Measurements from ENCODE around the gene TP53BP1.

Gene TP53BP1

GRCh38 chr15:43483297-43484128 is 9.4 kb downstream of the TP53BP1 start:
- DNase-seq: no peak

GRCh38 chr15:43473885-43474284 is 19.1 kb downstream of the TP53BP1 start:
- DNase-seq: no peak

- DNase-seq: no peak
Observed at GRCh38 chr15:43471975-43472374, 21.0 kb downstream of the TP53BP1 start.

GRCh38 chr15:43469867-43470266 is 23.1 kb downstream of the TP53BP1 start:
- DNase-seq: no peak

GRCh38 chr15:43465100-43465499 is 27.9 kb downstream of the TP53BP1 start:
- DNase-seq: no peak

GRCh38 chr15:43463998-43464397 is 29.0 kb downstream of the TP53BP1 start:
- no peak for DNase-seq

GRCh38 chr15:43463507-43463906 is 29.4 kb downstream of the TP53BP1 start:
- no peak for DNase-seq

GRCh38 chr15:43449981-43450380 is 43.0 kb downstream of the TP53BP1 start:
- DNase-seq: no peak

- DNase-seq: no peak
Observed at GRCh38 chr15:43446344-43446743, 46.6 kb downstream of the TP53BP1 start.

- no peak for DNase-seq
Observed at GRCh38 chr15:43441316-43441715, 51.6 kb downstream of the TP53BP1 start.

GRCh38 chr15:43440721-43441281 is 52.2 kb downstream of the TP53BP1 start:
- no peak for DNase-seq

- no peak for DNase-seq
Observed at GRCh38 chr15:43439268-43439667, 53.7 kb downstream of the TP53BP1 start.

GRCh38 chr15:43436395-43436794 is 56.6 kb downstream of the TP53BP1 start:
- no peak for DNase-seq

GRCh38 chr15:43434446-43434845 is 58.5 kb downstream of the TP53BP1 start:
- DNase-seq: no peak

GRCh38 chr15:43433661-43434303 is 59.2 kb downstream of the TP53BP1 start:
- no peak for DNase-seq

GRCh38 chr15:43433165-43433564 is 59.8 kb downstream of the TP53BP1 start:
- no peak for DNase-seq

GRCh38 chr15:43429687-43430086 is 63.3 kb downstream of the TP53BP1 start:
- DNase-seq: no peak

GRCh38 chr15:43423793-43424192 is 69.2 kb downstream of the TP53BP1 start:
- no peak for DNase-seq

- DNase-seq: no peak
Observed at GRCh38 chr15:43420876-43421275, 72.1 kb downstream of the TP53BP1 start.

GRCh38 chr15:43420435-43420834 is 72.5 kb downstream of the TP53BP1 start:
- no peak for DNase-seq

GRCh38 chr15:43414196-43414595 is 78.8 kb downstream of the TP53BP1 start:
- DNase-seq: no peak

- DNase-seq: no peak
Observed at GRCh38 chr15:43412096-43412495, 80.9 kb downstream of the TP53BP1 start.

GRCh38 chr15:43410572-43411214 is 82.3 kb downstream of the TP53BP1 start:
- DNase-seq: no peak

- no peak for DNase-seq
Observed at GRCh38 chr15:43408789-43409188, 84.2 kb downstream of the TP53BP1 start.
